ENCODE measurements around the gene HS2ST1.

Gene HS2ST1

DNA sequence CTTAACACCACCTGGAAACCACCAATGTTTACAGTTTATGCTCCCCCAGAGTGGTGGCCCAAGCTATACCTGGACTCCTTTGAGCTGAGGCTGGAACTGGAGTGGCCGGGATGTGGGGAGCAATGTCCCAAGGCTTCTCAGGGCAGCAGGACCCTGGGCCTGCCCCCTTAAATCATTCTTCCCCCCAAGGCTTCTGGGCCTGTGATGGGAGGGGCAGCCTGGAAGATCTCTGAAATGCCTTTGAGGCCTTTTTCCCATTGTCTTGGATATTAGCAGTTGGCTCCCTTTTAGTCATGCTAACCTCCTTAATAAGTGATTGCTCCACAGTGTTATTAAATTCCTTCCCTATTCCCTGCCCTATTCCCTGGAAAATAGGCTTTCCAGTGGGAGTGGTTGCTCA, 185.8 kb downstream of the HS2ST1 start (continued):
- TF ChIP-seq ZNF202 (tag by site-specific recombination; IDR thresholded peaks at IDR 0.05; ENCODE audit: borderline replicate concordance) (no peak), ZFHX2 (tag by site-specific recombination; conservative IDR thresholded peaks at IDR 0.05) (no peak)

DNA sequence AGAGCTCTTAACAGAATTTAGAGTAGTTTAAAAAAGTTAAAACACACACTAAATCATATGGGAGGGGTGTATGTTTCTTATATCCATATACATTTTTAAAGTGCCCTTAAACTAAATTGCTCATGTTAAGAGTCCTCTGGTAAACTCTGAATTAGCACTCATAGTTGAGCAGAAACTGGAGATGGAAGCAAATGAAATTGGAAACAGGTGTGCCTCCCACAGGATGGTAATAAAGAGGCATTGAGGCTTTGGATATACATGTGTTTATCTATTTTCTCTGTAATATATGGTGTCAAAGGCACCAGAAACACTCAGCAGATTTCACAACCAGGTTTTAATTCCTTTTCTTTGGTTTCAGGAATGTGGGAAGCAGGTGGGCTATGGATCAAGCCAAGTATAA, 188.6 kb downstream of the HS2ST1 start:
- CTCF ChIA-PET = interaction anchor here (0.6 kb wide), 1 partner anchor 15 kb away, joined by 3 read pairs; no protein-coding TSS in a partner anchor
- TF ChIP-seq, protein P1, sequence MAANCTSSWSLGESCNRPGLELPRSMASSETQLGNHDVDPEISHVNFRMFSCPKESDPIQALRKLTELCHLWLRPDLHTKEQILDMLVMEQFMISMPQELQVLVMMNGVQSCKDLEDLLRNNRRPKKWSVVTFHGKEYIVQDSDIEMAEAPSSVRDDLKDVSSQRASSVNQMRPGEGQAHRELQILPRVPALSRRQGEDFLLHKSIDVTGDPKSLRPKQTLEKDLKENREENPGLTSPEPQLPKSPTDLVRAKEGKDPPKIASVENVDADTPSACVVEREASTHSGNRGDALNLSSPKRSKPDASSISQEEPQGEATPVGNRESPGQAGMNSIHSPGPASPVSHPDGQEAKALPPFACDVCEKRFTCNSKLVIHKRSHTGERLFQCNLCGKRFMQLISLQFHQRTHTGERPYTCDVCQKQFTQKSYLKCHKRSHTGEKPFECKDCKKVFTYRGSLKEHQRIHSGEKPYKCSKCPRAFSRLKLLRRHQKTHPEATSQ (tag by site-specific recombination; IDR thresholded peaks at IDR 0.05) = no peak
- no peak for TF ChIP-seq ZNF571 (tag by site-specific recombination; IDR thresholded peaks at IDR 0.05)
- TF ChIP-seq, protein P2, sequence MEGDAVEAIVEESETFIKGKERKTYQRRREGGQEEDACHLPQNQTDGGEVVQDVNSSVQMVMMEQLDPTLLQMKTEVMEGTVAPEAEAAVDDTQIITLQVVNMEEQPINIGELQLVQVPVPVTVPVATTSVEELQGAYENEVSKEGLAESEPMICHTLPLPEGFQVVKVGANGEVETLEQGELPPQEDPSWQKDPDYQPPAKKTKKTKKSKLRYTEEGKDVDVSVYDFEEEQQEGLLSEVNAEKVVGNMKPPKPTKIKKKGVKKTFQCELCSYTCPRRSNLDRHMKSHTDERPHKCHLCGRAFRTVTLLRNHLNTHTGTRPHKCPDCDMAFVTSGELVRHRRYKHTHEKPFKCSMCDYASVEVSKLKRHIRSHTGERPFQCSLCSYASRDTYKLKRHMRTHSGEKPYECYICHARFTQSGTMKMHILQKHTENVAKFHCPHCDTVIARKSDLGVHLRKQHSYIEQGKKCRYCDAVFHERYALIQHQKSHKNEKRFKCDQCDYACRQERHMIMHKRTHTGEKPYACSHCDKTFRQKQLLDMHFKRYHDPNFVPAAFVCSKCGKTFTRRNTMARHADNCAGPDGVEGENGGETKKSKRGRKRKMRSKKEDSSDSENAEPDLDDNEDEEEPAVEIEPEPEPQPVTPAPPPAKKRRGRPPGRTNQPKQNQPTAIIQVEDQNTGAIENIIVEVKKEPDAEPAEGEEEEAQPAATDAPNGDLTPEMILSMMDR (tag by site-specific recombination; IDR thresholded peaks at IDR 0.05) = no peak
- TF ChIP-seq, protein P3, sequence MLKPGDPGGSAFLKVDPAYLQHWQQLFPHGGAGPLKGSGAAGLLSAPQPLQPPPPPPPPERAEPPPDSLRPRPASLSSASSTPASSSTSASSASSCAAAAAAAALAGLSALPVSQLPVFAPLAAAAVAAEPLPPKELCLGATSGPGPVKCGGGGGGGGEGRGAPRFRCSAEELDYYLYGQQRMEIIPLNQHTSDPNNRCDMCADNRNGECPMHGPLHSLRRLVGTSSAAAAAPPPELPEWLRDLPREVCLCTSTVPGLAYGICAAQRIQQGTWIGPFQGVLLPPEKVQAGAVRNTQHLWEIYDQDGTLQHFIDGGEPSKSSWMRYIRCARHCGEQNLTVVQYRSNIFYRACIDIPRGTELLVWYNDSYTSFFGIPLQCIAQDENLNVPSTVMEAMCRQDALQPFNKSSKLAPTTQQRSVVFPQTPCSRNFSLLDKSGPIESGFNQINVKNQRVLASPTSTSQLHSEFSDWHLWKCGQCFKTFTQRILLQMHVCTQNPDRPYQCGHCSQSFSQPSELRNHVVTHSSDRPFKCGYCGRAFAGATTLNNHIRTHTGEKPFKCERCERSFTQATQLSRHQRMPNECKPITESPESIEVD (tag by site-specific recombination; IDR thresholded peaks at IDR 0.05) = peak; percentile 50; the same call in 1 of the 2 replicates

DNA sequence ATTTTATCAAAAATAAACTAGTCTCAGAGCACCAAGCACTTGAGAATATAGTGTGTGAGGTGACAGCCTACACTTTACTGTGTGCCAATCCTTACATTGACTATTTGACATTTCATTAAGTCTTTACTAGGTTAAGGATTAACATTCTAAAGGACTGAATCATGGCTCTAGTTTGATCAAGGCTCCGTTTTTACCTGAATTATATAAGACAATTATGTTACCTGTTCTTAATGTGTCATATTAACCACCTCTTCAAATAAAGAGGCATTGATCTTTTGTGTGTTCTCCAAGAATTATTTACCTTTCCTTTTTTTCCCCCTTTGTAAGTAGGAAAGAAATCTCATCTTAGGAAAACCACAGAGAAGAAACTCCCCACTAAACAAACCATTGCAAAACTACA, 189.7 kb downstream of the HS2ST1 start:
- ChIA-PET CTCF (interaction anchor here (0.6 kb wide), 1 partner anchor 139 kb away, joined by 3 read pairs; no protein-coding TSS in a partner anchor), POLR2A (no interaction called here)
- Histone ChIP-seq H3K4me3 (ENCODE audit: low read depth, low read length) (no peak overlapping the region), H3K27ac (ENCODE audit: extremely low read depth, low read depth, low read length) (no peak overlapping the region), H3K9me3 (ENCODE audit: control insufficient read depth, insufficient read depth, low read depth, low read length) (no peaks in the 10 kb centered on the region), H3K36me3 (ENCODE audit: control insufficient read depth in 2 of 2, insufficient read depth in 1 of 2, low read length in 2 of 2) (no peaks in the 10 kb centered on the region), H3K4me1 (ENCODE audit: control insufficient read depth, insufficient read depth, low read length) (peaks cover 10% of the 10 kb centered on the region; the same call in 1 of the 2 replicates)
- TF ChIP-seq OVOL3 (tag by site-specific recombination; IDR thresholded peaks at IDR 0.05) = no peak
- no peak for TF ChIP-seq ZNF561 (tag by site-specific recombination; IDR thresholded peaks at IDR 0.05; ENCODE audit: borderline replicate concordance)
- no peak for TF ChIP-seq GLI4 (tag by site-specific recombination; IDR thresholded peaks at IDR 0.05)
- no peak for TF ChIP-seq ZEB2 (tag by site-specific recombination; IDR thresholded peaks at IDR 0.05)
- no peak for TF ChIP-seq ZBTB8A (tag by site-specific recombination; IDR thresholded peaks at IDR 0.05)
- TF ChIP-seq ZNF157 (tag by site-specific recombination; IDR thresholded peaks at IDR 0.05) = no peak
- TF ChIP-seq MYNN (tag by site-specific recombination; IDR thresholded peaks at IDR 0.05; ENCODE audit: borderline replicate concordance) = no peak

More for the DNA sequence above, 188.6 kb downstream of the HS2ST1 start:
- POLR2A ChIA-PET = no interaction called here
- Histone ChIP-seq H3K9me3 (ENCODE audit: control insufficient read depth, insufficient read depth, low read depth, low read length) (no peaks in the 10 kb centered on the region), H3K27ac (ENCODE audit: extremely low read depth, low read depth, low read length) (no peak overlapping the region), H3K4me3 (ENCODE audit: low read depth, low read length) (no peak overlapping the region), H3K4me1 (ENCODE audit: control insufficient read depth, insufficient read depth, low read length) (peaks cover 8% of the 10 kb centered on the region; the same call in 1 of the 2 replicates), H3K36me3 (ENCODE audit: control insufficient read depth in 2 of 2, insufficient read depth in 1 of 2, low read length in 2 of 2) (no peaks in the 10 kb centered on the region)

DNA sequence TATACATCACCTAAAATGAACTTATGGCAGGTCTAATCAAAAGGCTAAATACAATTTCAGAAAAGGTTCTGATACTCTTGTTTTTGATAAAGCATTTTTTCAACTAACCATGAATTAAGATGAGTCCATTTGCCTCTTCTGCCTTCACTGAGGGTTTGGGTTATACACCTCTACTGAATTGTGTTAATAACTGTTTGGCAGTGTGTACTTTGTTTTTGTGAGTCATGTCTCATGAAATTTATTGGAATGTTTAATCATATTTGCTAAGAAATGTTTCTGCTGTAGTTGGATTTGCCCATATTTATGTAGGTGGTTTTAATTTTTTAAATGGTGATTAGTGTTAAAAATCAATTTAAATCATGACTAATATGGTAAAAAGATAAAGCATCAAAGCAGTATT, 190.5 kb downstream of the HS2ST1 start:
- Histone ChIP-seq H3K36me3 (ENCODE audit: control insufficient read depth in 2 of 2, insufficient read depth in 1 of 2, low read length in 2 of 2) (no peaks in the 10 kb centered on the region), H3K4me1 (ENCODE audit: control insufficient read depth, insufficient read depth, low read length) (peaks cover 10% of the 10 kb centered on the region; the same call in 1 of the 2 replicates), H3K9me3 (ENCODE audit: control insufficient read depth, insufficient read depth, low read depth, low read length) (no peaks in the 10 kb centered on the region), H3K27ac (ENCODE audit: extremely low read depth, low read depth, low read length) (no peak overlapping the region), H3K4me3 (ENCODE audit: low read depth, low read length) (no peak overlapping the region)
- ChIA-PET CTCF (no interaction called here), POLR2A (no interaction called here)
- TF ChIP-seq, protein P4, sequence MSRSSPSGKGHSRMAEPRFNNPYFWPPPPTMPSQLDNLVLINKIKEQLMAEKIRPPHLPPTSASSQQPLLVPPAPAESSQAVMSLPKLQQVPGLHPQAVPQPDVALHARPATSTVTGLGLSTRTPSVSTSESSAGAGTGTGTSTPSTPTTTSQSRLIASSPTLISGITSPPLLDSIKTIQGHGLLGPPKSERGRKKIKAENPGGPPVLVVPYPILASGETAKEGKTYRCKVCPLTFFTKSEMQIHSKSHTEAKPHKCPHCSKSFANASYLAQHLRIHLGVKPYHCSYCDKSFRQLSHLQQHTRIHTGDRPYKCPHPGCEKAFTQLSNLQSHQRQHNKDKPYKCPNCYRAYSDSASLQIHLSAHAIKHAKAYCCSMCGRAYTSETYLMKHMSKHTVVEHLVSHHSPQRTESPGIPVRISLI (tag by site-specific recombination; IDR thresholded peaks at IDR 0.05) = no peak
- TF ChIP-seq, protein P5, sequence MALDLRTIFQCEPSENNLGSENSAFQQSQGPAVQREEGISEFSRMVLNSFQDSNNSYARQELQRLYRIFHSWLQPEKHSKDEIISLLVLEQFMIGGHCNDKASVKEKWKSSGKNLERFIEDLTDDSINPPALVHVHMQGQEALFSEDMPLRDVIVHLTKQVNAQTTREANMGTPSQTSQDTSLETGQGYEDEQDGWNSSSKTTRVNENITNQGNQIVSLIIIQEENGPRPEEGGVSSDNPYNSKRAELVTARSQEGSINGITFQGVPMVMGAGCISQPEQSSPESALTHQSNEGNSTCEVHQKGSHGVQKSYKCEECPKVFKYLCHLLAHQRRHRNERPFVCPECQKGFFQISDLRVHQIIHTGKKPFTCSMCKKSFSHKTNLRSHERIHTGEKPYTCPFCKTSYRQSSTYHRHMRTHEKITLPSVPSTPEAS (tag by site-specific recombination; IDR thresholded peaks at IDR 0.05) = no peak
